ENCODE data around the gene EEF2K.
"Not testable (repeated sequence)": the region's sequence is repeated elsewhere in the genome, so short reads cannot be mapped to it uniquely, and the experiment has no call there.

DNA sequence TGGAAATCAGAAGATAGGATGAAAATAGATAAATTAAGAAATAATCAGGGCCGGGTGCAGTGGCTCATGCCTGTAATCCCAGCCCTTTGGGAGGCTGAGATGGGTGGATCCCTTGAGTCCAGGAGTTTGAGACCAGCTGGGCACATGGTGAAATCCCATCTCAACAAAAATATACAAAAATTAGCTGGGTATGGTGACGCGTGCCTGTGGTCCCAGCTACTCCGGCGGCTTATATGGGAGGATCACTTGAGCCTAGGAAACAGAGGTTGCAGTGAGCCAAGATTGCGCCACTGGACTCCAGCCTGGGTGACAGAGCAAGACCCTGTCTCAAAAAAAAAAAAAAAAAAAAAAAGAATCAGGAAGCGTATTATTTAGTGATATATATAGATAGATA is 10.8 kb downstream of the EEF2K start:
- TF ChIP-seq, protein P1, sequence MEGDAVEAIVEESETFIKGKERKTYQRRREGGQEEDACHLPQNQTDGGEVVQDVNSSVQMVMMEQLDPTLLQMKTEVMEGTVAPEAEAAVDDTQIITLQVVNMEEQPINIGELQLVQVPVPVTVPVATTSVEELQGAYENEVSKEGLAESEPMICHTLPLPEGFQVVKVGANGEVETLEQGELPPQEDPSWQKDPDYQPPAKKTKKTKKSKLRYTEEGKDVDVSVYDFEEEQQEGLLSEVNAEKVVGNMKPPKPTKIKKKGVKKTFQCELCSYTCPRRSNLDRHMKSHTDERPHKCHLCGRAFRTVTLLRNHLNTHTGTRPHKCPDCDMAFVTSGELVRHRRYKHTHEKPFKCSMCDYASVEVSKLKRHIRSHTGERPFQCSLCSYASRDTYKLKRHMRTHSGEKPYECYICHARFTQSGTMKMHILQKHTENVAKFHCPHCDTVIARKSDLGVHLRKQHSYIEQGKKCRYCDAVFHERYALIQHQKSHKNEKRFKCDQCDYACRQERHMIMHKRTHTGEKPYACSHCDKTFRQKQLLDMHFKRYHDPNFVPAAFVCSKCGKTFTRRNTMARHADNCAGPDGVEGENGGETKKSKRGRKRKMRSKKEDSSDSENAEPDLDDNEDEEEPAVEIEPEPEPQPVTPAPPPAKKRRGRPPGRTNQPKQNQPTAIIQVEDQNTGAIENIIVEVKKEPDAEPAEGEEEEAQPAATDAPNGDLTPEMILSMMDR (IDR thresholded peaks at IDR 0.05), result not testable (repeated sequence)
- TF ChIP-seq EP300, POLR2A (IDR thresholded peaks at IDR 0.05): not testable (repeated sequence)

Measured in sigmoid colon (tissue), 4 donors.